ENCODE data around the gene PCNX2. TPM values are rescaled to one million over a fixed set of nuclear protein-coding genes. Genes with fewer than 3 reads are reported as not detected.

The PCNX2 gene
- polyA plus RNA-seq, 4 donors: 11.6 to 18.9 (median 16.2) TPM

- DNase-seq (ENCODE audit: low read depth in 4 of 4, low spot score in 3 of 4): peak; percentile 85 to 91 (median 88)
Measured at GRCh38 chr1:232950197-232951176, 345.0 kb downstream of the PCNX2 start, which contains the start of gene NTPCR. Gene NTPCR (plus strand): TSS chr1:232950611. CDS start chr1:232950711, 100 bp downstream.

GRCh38 chr1:232949636-232950196 lies 345.8 kb downstream of the PCNX2 start:
- DNase-seq (ENCODE audit: low read depth in 4 of 4, low spot score in 3 of 4): no peak

- no peak for DNase-seq (ENCODE audit: low read depth in 4 of 4, low spot score in 3 of 4)
Measured at GRCh38 chr1:232944347-232944746, 351.2 kb downstream of the PCNX2 start.

- DNase-seq (ENCODE audit: low read depth in 4 of 4, low spot score in 3 of 4): peak in 3 of 4 donors; percentile 36 to 53 (median 38)
Measured at GRCh38 chr1:232943679-232944252, 351.8 kb downstream of the PCNX2 start.

GRCh38 chr1:232942413-232943294 lies 352.9 kb downstream of the PCNX2 start:
- DNase-seq (ENCODE audit: low read depth in 4 of 4, low spot score in 3 of 4): no peak

- DNase-seq (ENCODE audit: low read depth in 4 of 4, low spot score in 3 of 4): no peak
Measured at GRCh38 chr1:232940262-232940661, 355.3 kb downstream of the PCNX2 start.

- no peak for DNase-seq (ENCODE audit: low read depth in 4 of 4, low spot score in 3 of 4)
Measured at GRCh38 chr1:232939748-232940147, 355.8 kb downstream of the PCNX2 start.

- no peak for DNase-seq (ENCODE audit: low read depth in 4 of 4, low spot score in 3 of 4)
Measured at GRCh38 chr1:232938926-232939325, 356.6 kb downstream of the PCNX2 start.

GRCh38 chr1:232937741-232938375 lies 357.7 kb downstream of the PCNX2 start:
- no peak for DNase-seq (ENCODE audit: low read depth in 4 of 4, low spot score in 3 of 4)

- DNase-seq (ENCODE audit: low read depth in 4 of 4, low spot score in 3 of 4): no peak
Measured at GRCh38 chr1:232936941-232937340, 358.6 kb downstream of the PCNX2 start.

Other genes with a start within 250 kb of the PCNX2 start
- 10 to 100 TPM in 3 of 4 donors, 1 to 10 TPM in 1; 2.6 to 33.8 (median 27.5) TPM for gene MAP3K21, start 32.0 kb upstream of the PCNX2 start, polyA plus RNA-seq (ENCODE audit: insufficient read length in 4 of 4)

Measured in left renal pelvis (tissue), 4 donors.